AG04450 (cell line): Measurements from ENCODE around the gene LCN6. TPM values are rescaled to one million over a fixed set of nuclear protein-coding genes. Genes with fewer than 3 reads are reported as not detected.
"Not testable (repeated sequence)": the region's sequence is repeated elsewhere in the genome, so short reads cannot be mapped to it uniquely, and the experiment has no call there.

Experiments used
- CTCF ChIA-PET: fragments of 300-600, 350-600 bp; formaldehyde crosslinking; extraction: SDS; loops from one replicate; lab custom pipeline; 2022; ENCODE audit warnings: antibody characterized with exemption, inconsistent platforms; lab: Charles Lee
- POLR2A ChIA-PET: fragments of 350-600 bp; formaldehyde crosslinking; extraction: SDS; loops from one replicate; lab custom pipeline; 2021; ENCODE audit warnings: antibody characterized with exemption, inconsistent platforms; lab: Yijun Ruan, JAX
- DNase-seq: peaks from one replicate; pipeline ENCODE4 v3.0.0-alpha.2; 2011; ENCODE audit warnings: low read depth, low spot score
- H3K27ac ChIP-seq: one replicate; pipeline ENCODE4 v1.5.1; 2012; ENCODE audit warnings: low read depth, low read length, control low read depth
- H3K27me3 ChIP-seq: one replicate; pipeline ENCODE4 v1.6.0; 2012; ENCODE audit warnings: low read length; ENCODE audit not compliant: control insufficient read depth, insufficient read depth
- H3K4me3 ChIP-seq: 2 replicates; pipeline ENCODE4 v1.5.1; 2011; ENCODE audit warnings: mild to moderate bottlenecking, low read depth, low read length, control low read depth
- H3K9me3 ChIP-seq: 2 replicates; pipeline ENCODE4 v1.5.1; 2012; ENCODE audit warnings: low read length; ENCODE audit not compliant: control insufficient read depth, insufficient read depth
- CTCF ChIP-seq: IDR thresholded peaks from 2 replicates; pipeline ENCODE4 v1.5.1; 2011; ENCODE audit warnings: low read depth, low read length, control low read depth, inconsistent platforms
- polyA plus RNA-seq: library from polyadenylated mRNA; depleted of rRNA; stranded (reverse); fragments of >200 nt; gene quantifications from 2 replicates; pipeline ENCODE4 v1.2.3, GENCODE V29; 2011

Gene LCN6
- polyA plus RNA-seq, 1 experiment: not detected

DNA sequence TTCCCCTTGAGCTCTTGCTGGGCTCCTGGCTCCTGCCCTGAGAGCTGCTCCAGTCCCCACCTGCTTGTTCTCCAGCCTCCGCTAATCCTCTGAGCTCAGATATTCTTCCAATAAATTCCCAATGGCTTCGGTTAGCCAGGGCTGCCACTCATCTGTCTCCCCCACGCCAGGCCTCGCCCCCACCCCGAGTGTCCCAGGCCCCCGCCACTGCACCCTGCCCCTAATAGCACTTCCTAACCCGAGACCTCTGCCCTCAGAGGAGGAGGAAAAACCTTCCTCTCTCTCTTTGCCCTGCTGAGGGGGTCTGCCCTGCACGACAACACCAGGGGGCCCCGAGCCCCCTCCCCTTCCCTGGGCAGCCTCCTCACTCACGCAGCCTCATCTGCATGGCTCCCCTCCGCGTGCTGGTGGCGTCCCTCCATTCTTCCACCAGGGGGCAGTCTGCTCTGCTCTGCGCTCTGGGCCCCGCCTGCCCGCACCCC, 21.4 kb upstream of the LCN6 start:
- TF ChIP-seq CTCF: peak; percentile 54
- ChIA-PET CTCF (interaction anchor here (0.6 to 1.9 kb wide), 4 partner anchors 8 to 735 kb away, joined by 3 to 6 read pairs (median 4); no protein-coding TSS in a partner anchor), POLR2A (no interaction called here)
- Histone ChIP-seq H3K27ac (no peak overlapping the region), H3K27me3 (peaks cover 9% of the 10 kb centered on the region), H3K4me3 (no peak overlapping the region), H3K9me3 (peaks cover 9% of the 10 kb centered on the region)
- no peak for DNase-seq

GRCh38 chr9:136766410-136767120, 18.2 kb upstream of the LCN6 start:
- H3K27ac ChIP-seq, H3K9me3 ChIP-seq, H3K4me3 ChIP-seq, POLR2A ChIA-PET: not testable (repeated sequence)
- TF ChIP-seq CTCF: 0 out of 2 replicates have a peak, but pooled peaks have one; percentile 13
- CTCF ChIA-PET: interaction anchor here (0.6 to 1.9 kb wide), 2 partner anchors 11 to 221 kb away, joined by 4 to 6 read pairs; no protein-coding TSS in a partner anchor
- peak; percentile 7 for DNase-seq
- H3K27me3 ChIP-seq: peaks cover 14% of the 10 kb centered on the region

DNA sequence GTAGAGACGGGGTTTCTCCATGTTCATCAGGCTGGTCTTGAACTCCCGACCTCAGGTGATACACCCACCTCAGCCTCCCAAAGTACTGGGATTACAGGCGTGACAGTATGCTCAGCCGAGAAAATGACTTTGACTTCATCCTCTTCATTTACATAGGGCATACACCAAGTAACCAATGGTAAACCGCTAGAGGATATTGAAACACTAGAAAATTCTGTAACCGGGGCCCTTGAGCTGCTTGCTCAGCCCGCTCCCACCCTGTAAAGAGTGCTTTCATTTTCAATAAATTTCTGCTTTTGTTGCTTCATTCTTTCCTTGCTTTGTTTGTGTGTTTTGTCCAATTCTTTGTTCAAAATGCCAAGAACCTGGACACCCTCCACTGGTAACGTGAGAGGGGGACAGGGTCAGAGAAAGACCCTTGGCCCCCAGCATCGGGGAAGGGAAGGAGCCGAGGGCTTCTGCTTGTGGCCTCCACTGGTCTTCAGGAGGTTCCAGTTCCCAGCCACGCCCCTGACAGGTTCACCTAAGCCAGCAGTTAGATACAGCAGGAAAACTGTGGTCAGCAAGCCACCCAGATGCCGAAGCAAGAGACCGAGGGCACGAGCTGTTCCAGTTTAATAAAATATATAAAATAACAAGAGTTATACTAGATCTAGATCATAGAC, 17.6 kb upstream of the LCN6 start:
- H3K4me3 ChIP-seq, H3K9me3 ChIP-seq, POLR2A ChIA-PET, DNase-seq, H3K27ac ChIP-seq: not testable (repeated sequence)
- CTCF ChIA-PET: interaction anchor here (0.6 to 1.9 kb wide), 2 partner anchors 11 to 222 kb away, joined by 4 to 6 read pairs; no protein-coding TSS in a partner anchor
- peaks cover 14% of the 10 kb centered on the region for H3K27me3 ChIP-seq

- no peaks in the 10 kb centered on the region; the same call in 1 of the 2 replicates for H3K9me3 ChIP-seq
- DNase-seq: no peak
- CTCF ChIA-PET: no interaction called here
These were observed 16.7 kb upstream of the LCN6 start for GRCh38 chr9:136765041-136765440.

More at GRCh38 chr9:136765041-136765440, 16.7 kb upstream of the LCN6 start:
- POLR2A ChIA-PET: no interaction called here
- Histone ChIP-seq H3K4me3 (no peak overlapping the region), H3K27ac (no peak overlapping the region), H3K27me3 (peaks cover 14% of the 10 kb centered on the region)
- TF ChIP-seq CTCF: no peak
